Subcutaneous adipose tissue (tissue), 4 donors: ENCODE data around the gene AFF3. TPM values are rescaled to one million over a fixed set of nuclear protein-coding genes. Genes with fewer than 3 reads are reported as not detected.

Experiments used
- total RNA-seq, 4 donors: library from RNA; depleted of rRNA; stranded (reverse); fragments of >200 nt; gene quantifications; one replicate each; pipeline ENCODE4 v1.1.0, GENCODE V29; 2016
- TF ChIP-seq, protein P1 (sequence below): fragments of 450-650 bp; IDR thresholded peaks from one replicate; pipeline ENCODE4 v1.5.1; 2016; ENCODE audit warnings: low read depth, mild to moderate bottlenecking, control low read depth, antibody characterized with exemption, moderate library complexity

The AFF3 gene
- total RNA-seq, 4 donors from 2014 or later: 2.5 to 6.2 (median 5.6) TPM

DNA sequence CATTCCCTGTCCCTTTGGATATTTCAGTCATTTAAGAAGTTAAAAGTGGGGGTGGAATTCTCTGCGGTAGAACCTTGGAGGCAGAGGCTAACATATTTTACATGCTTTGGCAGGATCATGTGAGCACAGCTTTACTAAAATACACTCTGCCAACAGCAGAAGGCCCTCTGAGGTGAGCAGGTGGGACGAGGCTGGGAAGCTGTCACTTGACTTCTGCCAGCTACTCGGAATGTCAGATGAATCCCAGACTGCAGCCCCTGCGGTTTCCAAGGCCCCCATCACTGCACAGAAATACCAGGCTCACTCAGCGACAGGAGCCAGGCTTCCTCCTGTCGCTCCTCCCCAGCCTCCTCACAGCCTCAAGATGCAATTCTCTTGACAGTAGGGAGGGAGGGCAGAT is 431.7 kb downstream of the AFF3 start:
- TF ChIP-seq, protein P1, sequence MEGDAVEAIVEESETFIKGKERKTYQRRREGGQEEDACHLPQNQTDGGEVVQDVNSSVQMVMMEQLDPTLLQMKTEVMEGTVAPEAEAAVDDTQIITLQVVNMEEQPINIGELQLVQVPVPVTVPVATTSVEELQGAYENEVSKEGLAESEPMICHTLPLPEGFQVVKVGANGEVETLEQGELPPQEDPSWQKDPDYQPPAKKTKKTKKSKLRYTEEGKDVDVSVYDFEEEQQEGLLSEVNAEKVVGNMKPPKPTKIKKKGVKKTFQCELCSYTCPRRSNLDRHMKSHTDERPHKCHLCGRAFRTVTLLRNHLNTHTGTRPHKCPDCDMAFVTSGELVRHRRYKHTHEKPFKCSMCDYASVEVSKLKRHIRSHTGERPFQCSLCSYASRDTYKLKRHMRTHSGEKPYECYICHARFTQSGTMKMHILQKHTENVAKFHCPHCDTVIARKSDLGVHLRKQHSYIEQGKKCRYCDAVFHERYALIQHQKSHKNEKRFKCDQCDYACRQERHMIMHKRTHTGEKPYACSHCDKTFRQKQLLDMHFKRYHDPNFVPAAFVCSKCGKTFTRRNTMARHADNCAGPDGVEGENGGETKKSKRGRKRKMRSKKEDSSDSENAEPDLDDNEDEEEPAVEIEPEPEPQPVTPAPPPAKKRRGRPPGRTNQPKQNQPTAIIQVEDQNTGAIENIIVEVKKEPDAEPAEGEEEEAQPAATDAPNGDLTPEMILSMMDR: no peak

DNA sequence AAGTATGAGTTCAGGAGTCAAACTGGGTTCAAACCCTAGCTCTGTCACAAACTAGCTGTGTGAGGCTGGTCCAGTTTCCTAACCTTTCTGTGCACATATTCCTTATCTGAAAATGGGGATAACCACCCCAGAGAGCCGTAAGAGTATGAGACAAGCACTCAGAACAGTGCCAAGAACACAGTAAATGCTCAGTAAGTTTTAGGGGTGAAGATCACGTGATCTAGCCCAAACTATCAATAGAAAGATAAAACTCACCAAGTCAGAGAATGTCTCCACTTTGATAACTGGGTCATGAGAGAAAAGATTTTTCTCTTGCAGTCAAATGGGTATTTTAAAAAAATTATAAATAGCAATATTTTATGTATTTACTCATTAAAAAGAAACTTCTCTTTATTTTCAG is 433.2 kb downstream of the AFF3 start:
- TF ChIP-seq, protein P1: no peak

DNA sequence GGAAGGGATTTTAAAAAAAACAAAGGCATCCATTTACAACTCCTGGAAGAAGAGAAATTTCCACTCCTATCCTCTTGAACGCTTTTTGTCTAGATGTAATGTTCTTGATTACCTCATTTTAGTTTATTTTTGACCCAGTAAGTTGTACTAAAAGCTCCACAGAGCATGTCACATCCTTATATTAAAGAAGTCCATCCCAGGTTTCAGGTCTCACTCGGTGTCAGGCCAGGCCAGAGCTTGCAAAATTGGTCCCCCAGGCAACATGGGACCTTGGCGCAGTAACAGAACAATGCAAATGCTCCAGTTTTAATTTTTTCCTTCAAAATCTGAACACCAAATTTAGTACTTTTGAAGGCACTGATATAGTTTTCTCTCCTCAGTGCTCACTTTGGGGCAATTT is 434.2 kb downstream of the AFF3 start:
- TF ChIP-seq, protein P1: no peak

DNA sequence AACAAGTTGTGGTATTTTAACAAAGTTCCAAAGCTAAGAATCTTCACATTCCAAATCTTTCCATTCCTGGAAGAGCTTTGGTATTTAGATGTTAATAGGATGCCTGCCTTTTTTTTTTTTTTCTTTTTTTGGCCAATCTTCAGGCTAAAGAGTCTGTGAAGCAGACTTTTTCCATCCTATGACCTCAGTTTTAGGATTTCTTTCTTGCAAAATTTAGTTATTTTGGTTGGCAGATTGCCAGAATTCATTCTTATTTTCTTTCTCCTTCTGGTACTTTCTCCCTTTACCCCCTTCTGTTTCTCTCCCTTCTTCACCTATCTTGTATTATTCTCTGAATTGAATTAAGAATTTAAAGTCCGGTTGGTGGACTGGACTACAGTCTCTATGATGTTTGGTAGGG is 434.8 kb downstream of the AFF3 start:
- TF ChIP-seq, protein P1: no peak

DNA sequence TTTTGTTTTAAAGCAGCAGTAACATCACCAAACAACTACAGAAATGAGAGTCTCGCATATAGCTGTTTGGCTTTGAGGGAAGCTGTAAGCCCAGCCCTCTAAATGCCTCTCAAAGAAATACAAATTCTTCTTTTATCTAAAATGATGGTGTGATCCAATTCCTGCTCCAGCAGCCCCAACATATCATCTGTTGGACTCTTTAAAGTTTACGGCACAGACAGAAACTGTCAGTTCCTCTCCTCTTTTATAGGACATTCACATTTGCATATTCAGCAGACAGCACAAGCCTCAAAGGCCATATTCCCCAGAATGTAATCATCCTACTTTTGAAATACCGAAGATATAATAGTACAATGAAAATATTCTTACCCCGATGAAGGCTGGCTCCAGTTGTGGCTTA is 435.7 kb downstream of the AFF3 start:
- TF ChIP-seq, protein P1: no peak

DNA sequence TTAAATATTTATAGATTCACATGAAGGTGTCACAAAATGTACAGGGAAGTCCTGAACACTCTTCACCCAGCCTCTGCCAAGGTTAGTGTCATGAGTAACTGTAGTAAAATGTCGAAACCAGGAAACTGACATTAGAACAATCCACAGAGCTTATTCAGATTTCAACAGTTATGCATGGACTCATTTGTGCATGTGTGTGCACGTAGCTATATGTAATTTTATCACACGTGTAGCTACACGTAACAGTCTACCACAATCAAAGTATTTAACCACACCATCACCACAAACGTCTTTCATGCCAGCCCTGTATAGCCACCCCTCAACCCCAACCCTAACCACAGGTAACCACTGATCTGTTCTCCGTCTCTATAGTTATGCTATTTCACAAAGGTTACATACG is 440.9 kb downstream of the AFF3 start:
- TF ChIP-seq, protein P1: no peak

DNA sequence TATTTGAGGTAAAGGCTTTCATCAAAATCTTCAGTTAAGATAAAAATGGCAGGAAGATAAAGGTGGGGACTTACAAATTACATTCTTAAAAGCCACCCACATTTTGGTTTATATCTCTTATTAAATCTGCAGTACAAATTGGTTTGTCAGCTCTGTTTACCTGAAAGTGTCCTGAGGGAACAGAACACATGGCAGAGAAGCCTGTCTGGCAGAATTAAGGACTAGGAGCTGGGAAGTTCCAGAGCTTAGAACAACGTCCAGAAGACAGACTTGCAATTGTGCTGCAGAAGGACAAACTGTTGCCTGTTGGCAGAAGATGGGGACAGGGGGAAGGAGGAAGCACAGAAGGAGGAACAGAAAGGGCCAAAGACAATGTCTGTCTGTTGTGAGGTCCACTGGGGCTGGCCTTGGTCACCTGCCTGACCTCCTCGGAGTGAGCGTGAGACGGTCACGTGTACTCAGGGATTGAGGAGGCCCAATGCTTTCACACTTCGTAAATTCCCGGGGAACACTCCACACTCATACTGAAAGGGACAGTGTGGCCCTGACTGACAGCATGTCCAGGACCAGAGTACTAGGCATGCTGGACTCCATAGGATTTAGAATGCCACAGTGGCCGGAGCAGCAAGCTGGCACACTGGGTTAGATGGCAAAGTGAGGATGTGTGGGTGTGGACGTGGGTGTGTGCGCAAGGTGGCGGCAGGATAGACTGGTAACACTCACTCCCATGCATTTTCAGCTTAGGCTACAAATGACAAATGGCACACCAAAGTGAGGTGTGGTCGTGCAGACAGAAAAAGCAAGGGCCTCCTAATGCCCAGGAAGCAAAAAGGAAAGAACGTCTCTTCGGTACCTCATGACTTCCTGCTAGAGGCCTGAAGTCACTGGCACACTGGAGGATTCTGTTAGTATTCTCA is 441.6 kb downstream of the AFF3 start:
- TF ChIP-seq, protein P1: no peak
